Fibroblast of lung (primary cell): Measurements from ENCODE around the gene POLR2E. TPM values are rescaled to one million over a fixed set of nuclear protein-coding genes. Genes with fewer than 3 reads are reported as not detected.

Experiments used
- DNase-seq, 2 donors: peaks; one replicate each; pipeline versions ENCODE4 v3.0.0 to v3.0.0-alpha.2; 2010; ENCODE audit warnings: low read depth in 2 of 2
- H2AFZ ChIP-seq: 2 replicates; pipeline ENCODE4 v1.5.1; 2012; ENCODE audit warnings: low read length, control low read depth, inconsistent platforms
- H3K27ac ChIP-seq: 2 replicates; pipeline ENCODE4 v1.5.1; 2011; ENCODE audit warnings: low read length, control low read depth; ENCODE audit not compliant: insufficient read depth
- H3K27me3 ChIP-seq: 2 replicates; pipeline ENCODE4 v1.5.1; 2011; ENCODE audit warnings: mild to moderate bottlenecking, low read length; ENCODE audit not compliant: control insufficient read depth, insufficient read depth
- H3K36me3 ChIP-seq: 2 replicates; pipeline ENCODE4 v1.5.1; 2011; ENCODE audit warnings: low read length; ENCODE audit not compliant: control insufficient read depth, insufficient read depth
- H3K4me1 ChIP-seq: 2 replicates; pipeline ENCODE4 v1.5.1; 2011; ENCODE audit warnings: low read length; ENCODE audit not compliant: control insufficient read depth, insufficient read depth; ENCODE audit errors: extremely low read depth
- H3K4me2 ChIP-seq: 2 replicates; pipeline ENCODE4 v1.5.1; 2011; ENCODE audit warnings: low read length, control low read depth; ENCODE audit not compliant: insufficient read depth; ENCODE audit errors: extremely low read depth
- H3K4me3 ChIP-seq, 4 experiments: fragments of 200-600 bp in 1 of 4; sonication (generic) in 1 of 4; replicated peaks in 1 of 4; 2 replicates each; pipeline ENCODE4 v1.5.1; 2011 to 2016; ENCODE audit warnings: low read length in 4 of 4, low read depth in 3 of 4, mild to moderate bottlenecking in 3 of 4, control low read depth in 2 of 4, inconsistent platforms in 1 of 4, mixed read lengths in 1 of 4; ENCODE audit not compliant: insufficient read depth in 1 of 4; ENCODE audit errors: control extremely low read depth in 1 of 4
- H3K79me2 ChIP-seq: 2 replicates; pipeline ENCODE4 v1.5.1; 2012; ENCODE audit warnings: mild to moderate bottlenecking, low read length, inconsistent platforms; ENCODE audit not compliant: control insufficient read depth, insufficient read depth
- H3K9ac ChIP-seq: 2 replicates; pipeline ENCODE4 v1.5.1; 2011; ENCODE audit warnings: mild to moderate bottlenecking, low read length, control low read depth; ENCODE audit not compliant: insufficient read depth
- H3K9me3 ChIP-seq: 2 replicates; pipeline ENCODE4 v1.5.1; 2012; ENCODE audit warnings: low read depth, low read length; ENCODE audit not compliant: control insufficient read depth, insufficient read depth
- H4K20me1 ChIP-seq: 2 replicates; pipeline ENCODE4 v1.5.1; 2011; ENCODE audit warnings: low read length; ENCODE audit not compliant: control insufficient read depth, insufficient read depth; ENCODE audit errors: extremely low read depth
- EZH2 ChIP-seq: IDR thresholded peaks from 2 replicates; pipeline ENCODE4 v1.5.1; 2012; ENCODE audit warnings: low read length, control low read depth, mild to moderate bottlenecking; ENCODE audit errors: missing control alignments
- polyA plus RNA-seq, 2 donors: library from polyadenylated mRNA; depleted of rRNA in 1 of 2; stranded (reverse) in 1 of 2; unstranded in 1 of 2; fragments of >200 nt; gene quantifications; 2 replicates each; pipeline ENCODE4 v1.2.1, GENCODE V29; 2011 to 2012; ENCODE audit warnings: missing spikeins in 1 of 2
- total RNA-seq: library from RNA; depleted of rRNA; stranded (reverse); fragments of >200 nt; gene quantifications from 2 replicates; pipeline ENCODE4 v1.2.1, GENCODE V29; 2014
- TF ChIP-seq, protein P1 (sequence below), 2 donors: IDR thresholded peaks in 1 of 2; conservative IDR thresholded peaks in 1 of 2; 1 replicate in 1 of 2; 2 replicates in 1 of 2; pipeline ENCODE4 v1.5.1; 2011 to 2012; ENCODE audit warnings: low read length in 2 of 2, control low read depth in 1 of 2, inconsistent platforms in 1 of 2, low read depth in 1 of 2, mild to moderate bottlenecking in 1 of 2

The POLR2E gene
- total and polyA plus RNA-seq, 2 donors (not counting 1 experiment from before 2014, with no cell fraction given): 55.2 to 130 TPM

DNA sequence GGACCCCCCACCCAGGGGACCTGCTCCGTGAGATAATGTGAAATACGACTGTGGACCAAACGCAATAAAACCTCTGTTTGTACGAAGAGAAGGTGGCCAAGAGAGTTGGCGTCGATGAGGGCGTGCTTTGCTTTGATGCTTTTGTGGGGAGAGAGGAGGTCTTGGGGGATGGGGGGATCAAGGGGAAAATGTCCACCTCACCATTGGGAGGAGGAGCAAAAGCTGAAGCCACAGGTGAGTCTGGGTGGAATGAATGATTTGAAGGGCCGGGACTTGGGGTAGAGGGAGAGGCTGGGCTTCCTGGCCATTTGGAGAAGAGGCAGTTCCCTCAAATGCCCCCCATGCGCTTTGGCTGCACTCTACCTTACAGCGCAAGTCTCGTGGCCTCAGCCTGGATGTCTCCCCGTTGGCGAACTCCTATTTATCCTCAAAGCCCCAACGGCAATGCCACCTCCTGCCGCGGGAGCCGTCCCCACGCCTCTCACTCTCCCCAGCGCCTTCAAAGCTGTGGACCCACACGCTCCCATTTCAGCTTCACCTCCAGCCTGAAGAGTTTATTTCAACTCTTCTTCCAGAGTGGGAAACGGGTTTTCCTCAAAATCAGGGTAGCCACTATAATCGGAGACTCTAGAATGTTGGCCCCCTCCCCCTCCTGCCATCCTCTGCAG is 56.1 kb downstream of the POLR2E start:
- H3K9me3 ChIP-seq: no peaks in the 10 kb centered on the region
- peak overlapping the region in 1 of 4 experiments; percentile 67 for H3K4me3 ChIP-seq
- H4K20me1 ChIP-seq: no peaks in the 10 kb centered on the region
- H3K27me3 ChIP-seq: no peaks in the 10 kb centered on the region
- H2AFZ ChIP-seq: no peak overlapping the region
- peaks cover 26% of the 10 kb centered on the region for H3K4me1 ChIP-seq
- H3K27ac ChIP-seq: peak overlapping the region; percentile 38
- TF ChIP-seq, protein P1, sequence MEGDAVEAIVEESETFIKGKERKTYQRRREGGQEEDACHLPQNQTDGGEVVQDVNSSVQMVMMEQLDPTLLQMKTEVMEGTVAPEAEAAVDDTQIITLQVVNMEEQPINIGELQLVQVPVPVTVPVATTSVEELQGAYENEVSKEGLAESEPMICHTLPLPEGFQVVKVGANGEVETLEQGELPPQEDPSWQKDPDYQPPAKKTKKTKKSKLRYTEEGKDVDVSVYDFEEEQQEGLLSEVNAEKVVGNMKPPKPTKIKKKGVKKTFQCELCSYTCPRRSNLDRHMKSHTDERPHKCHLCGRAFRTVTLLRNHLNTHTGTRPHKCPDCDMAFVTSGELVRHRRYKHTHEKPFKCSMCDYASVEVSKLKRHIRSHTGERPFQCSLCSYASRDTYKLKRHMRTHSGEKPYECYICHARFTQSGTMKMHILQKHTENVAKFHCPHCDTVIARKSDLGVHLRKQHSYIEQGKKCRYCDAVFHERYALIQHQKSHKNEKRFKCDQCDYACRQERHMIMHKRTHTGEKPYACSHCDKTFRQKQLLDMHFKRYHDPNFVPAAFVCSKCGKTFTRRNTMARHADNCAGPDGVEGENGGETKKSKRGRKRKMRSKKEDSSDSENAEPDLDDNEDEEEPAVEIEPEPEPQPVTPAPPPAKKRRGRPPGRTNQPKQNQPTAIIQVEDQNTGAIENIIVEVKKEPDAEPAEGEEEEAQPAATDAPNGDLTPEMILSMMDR (conservative IDR thresholded peaks at IDR 0.05 in 1 of 2, IDR thresholded peaks at IDR 0.05 in 1 of 2; ENCODE audit: low read depth in 1 of 2, low read length in 2 of 2): no peak
- TF ChIP-seq EZH2: no peak
- H3K4me2 ChIP-seq: peak overlapping the region; percentile 71
- H3K79me2 ChIP-seq: peaks cover 3% of the 10 kb centered on the region
- peaks cover 18% of the 10 kb centered on the region for H3K36me3 ChIP-seq
- DNase-seq: peak; percentile 36 to 44
- peak overlapping the region; percentile 23 for H3K9ac ChIP-seq

DNA sequence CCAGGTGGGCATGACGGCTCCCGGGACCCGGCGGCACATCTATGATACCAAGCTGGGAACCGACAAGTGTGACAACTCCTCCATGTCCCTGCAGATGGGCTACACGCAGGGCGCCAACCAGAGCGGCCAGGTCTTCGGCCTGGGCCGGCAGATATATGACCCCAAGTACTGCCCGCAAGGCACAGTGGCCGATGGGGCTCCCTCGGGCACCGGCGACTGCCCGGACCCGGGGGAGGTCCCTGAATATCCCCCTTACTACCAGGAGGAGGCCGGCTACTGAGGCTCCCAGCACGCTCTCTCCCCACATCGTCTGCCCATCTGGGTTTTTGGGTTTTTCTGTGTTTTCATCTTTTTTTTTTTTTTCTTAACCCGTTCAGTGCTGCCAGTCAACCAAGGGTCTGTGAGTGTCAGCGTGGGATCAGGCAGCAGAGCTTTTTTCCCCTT is 57.5 kb downstream of the POLR2E start:
- Histone ChIP-seq H3K4me2 (no peak overlapping the region), H3K9ac (no peak overlapping the region), H3K79me2 (peaks cover 9% of the 10 kb centered on the region), H3K36me3 (peaks cover 20% of the 10 kb centered on the region), H3K27me3 (no peaks in the 10 kb centered on the region), H2AFZ (no peak overlapping the region), H3K27ac (peak overlapping the region; percentile 20), H3K9me3 (no peaks in the 10 kb centered on the region), H3K4me1 (peaks cover 20% of the 10 kb centered on the region), H4K20me1 (no peaks in the 10 kb centered on the region), H3K4me3 (no peak overlapping the region)
- no peak for DNase-seq
- TF ChIP-seq EZH2: no peak
- TF ChIP-seq, protein P1 (conservative IDR thresholded peaks at IDR 0.05 in 1 of 2, IDR thresholded peaks at IDR 0.05 in 1 of 2; ENCODE audit: low read depth in 1 of 2, low read length in 2 of 2): no peak

Other genes starting within 250 kb of the POLR2E start
- gene ELANE, start 243.1 kb downstream of the POLR2E start, total RNA-seq: 0.51 and 0.66 TPM in 2 replicates
- gene ELANE, start 243.1 kb downstream of the POLR2E start, polyA plus RNA-seq: 0.07 and 0.48 TPM in 2 replicates
- gene CFD, start 235.7 kb downstream of the POLR2E start, total RNA-seq: 18.8 and 206 TPM in 2 replicates
- gene CFD, start 235.7 kb downstream of the POLR2E start, polyA plus RNA-seq: 1.00 and 3.3 TPM in 2 replicates
- 24.4 and 35.0 TPM in 2 replicates for gene MED16, start 202.2 kb downstream of the POLR2E start, total RNA-seq
- 19.3 and 26.2 TPM in 2 replicates for gene MED16, start 202.2 kb downstream of the POLR2E start, polyA plus RNA-seq
- gene RNU6-9, start 201.9 kb downstream of the POLR2E start, total RNA-seq: not detected in 2 replicates
- not detected in 2 replicates for gene RNU6-9, start 201.9 kb downstream of the POLR2E start, polyA plus RNA-seq
- 13.2 and 13.4 TPM in 2 replicates for gene R3HDM4, start 182.2 kb downstream of the POLR2E start, total RNA-seq
- 20.9 and 25.5 TPM in 2 replicates for gene R3HDM4, start 182.2 kb downstream of the POLR2E start, polyA plus RNA-seq
- gene KISS1R, start 178.0 kb downstream of the POLR2E start, total RNA-seq: not detected in 2 replicates
- not detected in 2 replicates for gene KISS1R, start 178.0 kb downstream of the POLR2E start, polyA plus RNA-seq
- gene ARID3A, start 169.3 kb downstream of the POLR2E start, total RNA-seq: 12.1 and 14.9 TPM in 2 replicates
- 6.4 and 8.7 TPM in 2 replicates for gene ARID3A, start 169.3 kb downstream of the POLR2E start, polyA plus RNA-seq
- gene WDR18, start 111.0 kb downstream of the POLR2E start, total RNA-seq: 41.6 and 42.3 TPM in 2 replicates
- 10.0 and 16.1 TPM in 2 replicates for gene WDR18, start 111.0 kb downstream of the POLR2E start, polyA plus RNA-seq
- gene GRIN3B, start 95.0 kb downstream of the POLR2E start, total RNA-seq: 0.51 and 0.66 TPM in 2 replicates
- gene GRIN3B, start 95.0 kb downstream of the POLR2E start, polyA plus RNA-seq: 0.12 and 0.25 TPM in 2 replicates
- gene TMEM259, start 74.3 kb downstream of the POLR2E start, total RNA-seq: 47.5 and 57.8 TPM in 2 replicates
- 67.1 and 67.9 TPM in 2 replicates for gene TMEM259, start 74.3 kb downstream of the POLR2E start, polyA plus RNA-seq
- gene RNU6-2, start 73.9 kb downstream of the POLR2E start, total RNA-seq: not detected in 2 replicates
- gene RNU6-2, start 73.9 kb downstream of the POLR2E start, polyA plus RNA-seq: not detected in 2 replicates
- gene CNN2, start 68.8 kb downstream of the POLR2E start, total RNA-seq: 120 and 194 TPM in 2 replicates
- 299 and 473 TPM in 2 replicates for gene CNN2, start 68.8 kb downstream of the POLR2E start, polyA plus RNA-seq
- 2.3 and 9.7 TPM in 2 replicates for gene ABCA7, start 55.3 kb downstream of the POLR2E start, total RNA-seq
- 2.2 and 2.3 TPM in 2 replicates for gene ABCA7, start 55.3 kb downstream of the POLR2E start, polyA plus RNA-seq
- gene ARHGAP45, start 28.2 kb downstream of the POLR2E start, total RNA-seq: 0.77 and 1.8 TPM in 2 replicates
- gene ARHGAP45, start 28.2 kb downstream of the POLR2E start, polyA plus RNA-seq: 0.42 and 0.78 TPM in 2 replicates
- gene GPX4, start 8.6 kb upstream of the POLR2E start, total RNA-seq: 428 and 430 TPM in 2 replicates
- 325 and 473 TPM in 2 replicates for gene GPX4, start 8.6 kb upstream of the POLR2E start, polyA plus RNA-seq
- 49.6 and 55.8 TPM in 2 replicates for gene SBNO2, start 78.9 kb upstream of the POLR2E start, total RNA-seq
- 12.6 and 14.3 TPM in 2 replicates for gene SBNO2, start 78.9 kb upstream of the POLR2E start, polyA plus RNA-seq
- 96.6 and 100 TPM in 2 replicates for gene STK11, start 110.4 kb upstream of the POLR2E start, total RNA-seq
- gene STK11, start 110.4 kb upstream of the POLR2E start, polyA plus RNA-seq: 23.7 TPM in 2 replicates
- gene CBARP, start 142.6 kb upstream of the POLR2E start, total RNA-seq: 1.5 TPM in 2 replicates
- gene CBARP, start 142.6 kb upstream of the POLR2E start, polyA plus RNA-seq: 0.31 and 1.0 TPM in 2 replicates
- 13.4 and 20.5 TPM in 2 replicates for gene ATP5F1D, start 146.4 kb upstream of the POLR2E start, total RNA-seq
- gene ATP5F1D, start 146.4 kb upstream of the POLR2E start, polyA plus RNA-seq: 53.8 and 79.8 TPM in 2 replicates
- 13.6 and 18.8 TPM in 2 replicates for gene MIDN, start 153.2 kb upstream of the POLR2E start, total RNA-seq
- gene MIDN, start 153.2 kb upstream of the POLR2E start, polyA plus RNA-seq: 12.0 and 18.0 TPM in 2 replicates
- 104 and 110 TPM in 2 replicates for gene CIRBP, start 174.0 kb upstream of the POLR2E start, total RNA-seq
- 260 and 298 TPM in 2 replicates for gene CIRBP, start 174.0 kb upstream of the POLR2E start, polyA plus RNA-seq
- gene FAM174C, start 180.2 kb upstream of the POLR2E start, total RNA-seq: 22.5 and 24.7 TPM in 2 replicates
- 16.1 and 23.7 TPM in 2 replicates for gene FAM174C, start 180.2 kb upstream of the POLR2E start, polyA plus RNA-seq
- gene EFNA2, start 190.5 kb upstream of the POLR2E start, total RNA-seq: 0.17 TPM in 1 of 2 replicates, not detected in the other
- not detected in 2 replicates for gene EFNA2, start 190.5 kb upstream of the POLR2E start, polyA plus RNA-seq